Mucosa of rectum (tissue), 2 donors: ENCODE results near the gene TBC1D1.
A peak's percentile ranks its signal among the peaks of the same experiment; 100 is the strongest.

Experiments used
- H3K27ac ChIP-seq, 2 donors: one replicate each; pipeline ENCODE4 v1.7.0; 2013; ENCODE audit warnings: inconsistent platforms in 2 of 2, low read depth in 2 of 2, low read length in 2 of 2
- H3K27me3 ChIP-seq, 2 donors: one replicate each; pipeline ENCODE4 v1.7.0; 2013; ENCODE audit warnings: low read length in 2 of 2; ENCODE audit not compliant: control insufficient read depth in 2 of 2, insufficient read depth in 2 of 2
- H3K36me3 ChIP-seq, 2 donors: one replicate each; pipeline ENCODE4 v1.7.0; 2013; ENCODE audit warnings: low read length in 2 of 2; ENCODE audit not compliant: control insufficient read depth in 2 of 2, insufficient read depth in 2 of 2
- H3K4me1 ChIP-seq, 2 donors: one replicate each; pipeline ENCODE4 v1.7.0; 2013; ENCODE audit warnings: low read length in 2 of 2, mild to moderate bottlenecking in 1 of 2; ENCODE audit not compliant: control insufficient read depth in 2 of 2, insufficient read depth in 2 of 2
- H3K4me3 ChIP-seq, 2 donors: one replicate each; pipeline ENCODE4 v1.7.0; 2013; ENCODE audit warnings: low read length in 2 of 2
- H3K9ac ChIP-seq, 2 donors: one replicate each; pipeline ENCODE4 v1.7.0; 2013; ENCODE audit warnings: low read length in 2 of 2, low read depth in 1 of 2, mild to moderate bottlenecking in 1 of 2
- H3K9me3 ChIP-seq, 2 donors: one replicate each; pipeline ENCODE4 v1.7.0; 2013; ENCODE audit warnings: low read length in 2 of 2; ENCODE audit not compliant: control insufficient read depth in 2 of 2
- donor health status: healthy.
- donor health status: Normal muscosa, but diverticular disease.

TBC1D1 gene

DNA sequence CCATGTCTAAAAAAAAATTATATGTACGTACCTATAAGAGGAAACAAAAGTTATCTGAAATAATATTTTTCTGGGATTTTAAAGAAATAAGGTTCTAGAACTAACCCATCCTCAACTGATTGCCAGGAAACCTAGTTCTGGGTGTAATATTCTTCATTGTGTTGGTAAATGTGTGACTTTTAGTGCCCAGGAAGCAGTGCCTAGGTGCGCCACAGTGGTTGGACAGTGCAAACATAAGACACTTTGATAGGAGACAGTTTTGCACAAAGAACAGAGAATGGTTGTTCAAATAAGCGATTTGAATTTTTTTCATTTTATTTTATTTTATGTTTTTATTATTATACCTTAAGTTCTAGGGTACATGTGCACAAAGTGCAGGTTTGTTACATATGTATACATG is 47.3 kb downstream of the TBC1D1 start:
- no peaks in the 10 kb centered on the region for H3K9me3 ChIP-seq
- no peak overlapping the region for H3K27ac ChIP-seq
- H3K36me3 ChIP-seq, result no peaks in the 10 kb centered on the region
- no peak overlapping the region for H3K4me3 ChIP-seq
- H3K27me3 ChIP-seq, result no peaks in the 10 kb centered on the region
- no peak overlapping the region for H3K9ac ChIP-seq
- H3K4me1 ChIP-seq, result no peaks in the 10 kb centered on the region

DNA sequence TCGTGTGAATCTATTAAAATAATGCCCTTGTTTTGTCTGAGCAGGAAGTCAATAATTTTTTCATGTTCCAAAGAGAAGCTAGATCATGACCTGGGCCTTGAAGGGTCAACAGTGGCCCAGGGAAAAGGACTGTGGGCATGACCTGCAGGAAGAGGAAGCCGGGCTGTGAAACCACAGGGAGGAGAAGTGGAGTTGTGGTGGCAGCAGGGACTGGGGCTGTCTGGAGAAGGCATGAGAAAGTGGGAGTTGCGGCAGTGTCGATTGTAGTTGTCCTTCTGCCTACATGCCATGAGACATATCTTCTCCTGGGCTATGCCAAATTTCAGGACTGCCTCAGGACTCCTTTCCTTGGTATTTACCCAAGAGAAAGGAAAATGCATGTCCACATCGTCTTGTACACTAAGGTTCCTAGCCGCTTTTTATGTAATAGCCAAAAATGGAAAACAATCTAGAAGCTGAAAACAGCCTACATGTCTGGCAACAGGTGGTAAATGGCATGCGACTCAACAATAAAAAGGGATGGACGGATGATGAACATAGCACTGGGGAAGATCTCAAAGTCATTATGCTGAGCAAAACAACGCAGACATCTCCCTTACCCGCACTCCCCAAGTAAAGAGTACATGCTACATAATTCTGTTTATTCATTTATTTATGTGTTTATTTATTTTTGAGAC is 55.8 kb downstream of the TBC1D1 start:
- no peaks in the 10 kb centered on the region for H3K36me3 ChIP-seq
- no peak overlapping the region for H3K27ac ChIP-seq
- no peaks in the 10 kb centered on the region for H3K27me3 ChIP-seq
- H3K4me3 ChIP-seq, result no peak overlapping the region
- no peak overlapping the region for H3K9ac ChIP-seq
- H3K4me1 ChIP-seq, result peaks cover 4 to 5% of the 10 kb centered on the region in 2 donors
- H3K9me3 ChIP-seq, result no peaks in the 10 kb centered on the region

DNA sequence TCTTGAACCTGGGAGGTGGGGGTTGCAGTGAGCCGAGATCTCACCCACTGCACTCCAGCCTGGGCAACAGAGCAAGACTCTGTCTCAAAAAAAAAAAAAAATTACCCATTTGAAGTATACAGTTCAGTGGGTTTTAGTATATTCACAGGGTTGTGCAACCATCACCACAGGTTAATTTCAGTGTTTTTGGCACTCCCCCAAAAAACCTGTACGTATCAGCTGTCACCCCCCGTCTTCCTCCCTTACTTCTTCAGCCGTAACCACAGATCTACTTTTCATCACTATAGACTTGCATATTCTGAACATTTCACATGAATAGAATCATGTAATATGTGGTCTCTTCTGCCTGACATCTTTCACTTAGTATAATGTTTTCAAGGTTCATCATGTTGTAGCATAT is 57.7 kb downstream of the TBC1D1 start:
- Histone ChIP-seq H3K4me1 (peaks cover 5 to 8% of the 10 kb centered on the region in 2 donors), H3K27ac (no peak overlapping the region), H3K27me3 (no peaks in the 10 kb centered on the region), H3K9ac (no peak overlapping the region), H3K4me3 (no peak overlapping the region), H3K36me3 (no peaks in the 10 kb centered on the region), H3K9me3 (no peaks in the 10 kb centered on the region)

DNA sequence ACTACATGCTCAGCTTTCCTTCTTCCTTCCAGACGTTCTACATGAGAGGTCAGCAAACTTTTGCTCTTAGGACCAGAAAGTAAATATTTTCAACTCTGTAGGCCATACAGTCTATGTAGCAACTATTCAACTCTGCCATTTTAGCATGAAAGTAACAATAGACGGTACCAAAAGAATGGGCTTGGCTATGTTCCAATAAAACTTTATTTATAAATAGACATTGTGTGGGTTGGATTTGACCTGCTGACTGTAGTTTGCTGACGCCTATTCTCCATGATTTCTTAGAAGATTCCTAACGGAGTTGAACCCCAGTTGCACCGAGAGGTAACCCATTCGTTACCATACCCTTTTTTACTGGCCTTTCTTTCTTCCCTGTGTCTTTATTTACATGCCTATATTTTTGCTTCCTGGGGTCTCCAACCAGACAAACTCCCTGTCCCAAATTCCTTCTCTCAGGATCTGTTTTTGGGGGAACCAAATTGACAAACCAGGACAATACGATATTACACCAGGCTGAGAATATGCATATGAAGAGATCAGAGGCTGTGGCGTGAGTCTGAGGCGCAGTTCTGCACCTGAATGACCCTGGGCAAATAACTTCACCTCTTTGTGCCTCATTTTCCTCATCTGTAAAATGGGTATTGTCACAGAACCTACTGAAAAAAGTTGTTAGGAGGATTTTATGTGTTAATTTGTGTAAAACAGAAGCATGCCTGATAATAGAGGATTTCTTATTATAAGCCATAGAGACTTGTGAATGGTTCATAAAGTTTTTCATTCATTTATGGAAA is 58.9 kb downstream of the TBC1D1 start:
- Histone ChIP-seq H3K27ac (no peak overlapping the region), H3K4me1 (peaks cover 5 to 8% of the 10 kb centered on the region in 2 donors), H3K36me3 (no peaks in the 10 kb centered on the region), H3K9ac (no peak overlapping the region), H3K9me3 (no peaks in the 10 kb centered on the region), H3K4me3 (no peak overlapping the region), H3K27me3 (no peaks in the 10 kb centered on the region)

DNA sequence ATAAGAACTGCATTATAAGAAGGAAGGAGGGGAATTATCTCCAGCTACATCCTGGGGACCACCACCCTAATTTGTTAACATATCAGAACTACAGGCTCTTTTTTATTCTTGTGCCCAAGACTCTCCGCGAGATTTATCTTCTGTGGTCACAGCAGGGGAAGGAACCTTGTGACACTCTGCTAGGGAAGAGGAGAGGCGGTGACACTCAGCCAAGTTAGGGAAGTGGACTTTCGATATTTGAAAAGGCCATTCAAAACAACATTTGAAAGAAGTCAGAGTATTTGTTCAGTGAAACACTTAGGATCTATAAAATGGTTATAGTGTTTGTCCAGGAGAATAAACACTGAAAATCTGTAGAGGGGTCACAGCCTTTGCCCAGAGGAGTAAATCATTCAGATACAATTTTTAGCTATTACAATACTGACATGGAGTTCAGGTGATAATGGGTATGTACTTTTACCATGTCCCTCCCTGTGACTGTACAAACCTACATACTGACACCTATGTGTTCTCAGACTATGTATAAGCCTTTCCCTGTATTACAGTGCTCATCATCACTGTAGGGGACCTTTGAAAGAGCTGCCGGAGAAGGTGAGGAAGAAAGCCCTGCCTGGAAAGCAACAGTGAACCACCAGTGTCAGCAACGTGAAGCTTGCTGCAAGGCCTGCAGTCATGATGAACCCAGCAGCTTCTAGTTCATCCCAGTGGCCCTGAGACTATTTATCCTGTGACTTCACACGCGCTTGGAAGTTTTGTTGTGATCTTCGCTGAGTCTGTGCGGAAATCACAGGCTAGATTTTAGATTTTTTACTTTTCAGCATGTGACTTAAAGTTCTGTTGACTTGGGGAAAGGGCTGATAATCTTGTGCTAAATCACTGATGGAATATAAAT is 60.8 kb downstream of the TBC1D1 start:
- no peaks in the 10 kb centered on the region for H3K27me3 ChIP-seq
- peak overlapping the region; percentile 0 to 22 for H3K27ac ChIP-seq
- no peaks in the 10 kb centered on the region for H3K36me3 ChIP-seq
- no peaks in the 10 kb centered on the region for H3K9me3 ChIP-seq
- H3K4me1 ChIP-seq, result peaks cover 5 to 8% of the 10 kb centered on the region in 2 donors
- no peak overlapping the region for H3K9ac ChIP-seq
- no peak overlapping the region for H3K4me3 ChIP-seq

DNA sequence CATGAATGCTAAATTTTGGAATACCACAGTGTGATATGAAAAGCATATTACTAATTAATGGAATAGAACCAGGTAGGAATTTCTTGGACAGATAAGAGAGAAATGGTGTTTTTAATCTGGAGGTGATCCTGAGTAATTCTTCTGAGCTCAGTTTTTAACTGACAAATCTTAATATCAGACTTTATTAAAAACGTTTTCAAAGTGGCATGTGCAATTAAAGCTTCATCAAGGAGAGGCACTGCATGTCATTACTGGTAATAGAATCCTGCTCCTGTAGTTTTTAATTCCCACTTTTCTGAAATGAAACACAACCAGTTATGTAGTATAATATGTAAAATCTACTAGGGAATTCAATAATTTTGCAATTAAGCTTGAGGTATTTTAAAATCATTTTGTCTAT is 62.3 kb downstream of the TBC1D1 start:
- Histone ChIP-seq H3K27me3 (no peaks in the 10 kb centered on the region), H3K9ac (no peak overlapping the region), H3K4me3 (no peak overlapping the region), H3K4me1 (peaks cover 5 to 8% of the 10 kb centered on the region in 2 donors), H3K9me3 (no peaks in the 10 kb centered on the region), H3K36me3 (no peaks in the 10 kb centered on the region), H3K27ac (no peak overlapping the region)

DNA sequence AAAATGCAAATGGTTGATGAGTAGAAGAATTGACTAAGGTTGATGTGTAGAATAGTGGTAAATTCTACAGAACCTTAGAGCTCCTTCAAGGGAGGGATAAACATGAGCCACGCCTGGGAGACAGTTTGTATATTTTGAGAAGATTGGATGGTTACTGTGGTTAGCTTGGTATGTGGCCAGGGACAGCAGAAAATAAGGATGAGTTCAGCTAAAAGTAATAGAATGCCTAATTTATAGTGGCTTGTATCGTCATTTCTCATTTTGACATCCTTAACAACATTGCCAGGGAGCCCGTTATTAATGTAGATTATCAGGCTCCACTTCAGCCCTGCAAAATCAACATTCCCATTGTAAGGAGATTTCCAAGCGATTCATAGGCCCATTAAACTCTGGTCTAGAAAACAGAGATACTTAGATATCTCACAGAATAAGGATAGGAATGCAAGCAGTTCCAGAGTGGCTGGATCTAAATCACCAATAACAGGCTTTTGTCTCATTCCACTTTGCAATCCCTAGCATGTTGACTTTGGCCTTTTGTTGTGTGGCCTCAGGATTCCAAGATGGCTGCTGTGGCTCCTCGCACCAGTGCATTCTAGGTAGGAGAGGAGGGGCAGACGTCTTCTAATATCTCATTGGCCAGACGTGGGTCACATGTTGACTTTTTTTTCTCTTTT is 62.9 kb downstream of the TBC1D1 start:
- H3K27me3 ChIP-seq, result no peaks in the 10 kb centered on the region
- no peak overlapping the region for H3K27ac ChIP-seq
- H3K4me3 ChIP-seq, result no peak overlapping the region
- peaks cover 5 to 8% of the 10 kb centered on the region in 2 donors for H3K4me1 ChIP-seq
- no peaks in the 10 kb centered on the region for H3K36me3 ChIP-seq
- no peak overlapping the region for H3K9ac ChIP-seq
- H3K9me3 ChIP-seq, result no peaks in the 10 kb centered on the region

DNA sequence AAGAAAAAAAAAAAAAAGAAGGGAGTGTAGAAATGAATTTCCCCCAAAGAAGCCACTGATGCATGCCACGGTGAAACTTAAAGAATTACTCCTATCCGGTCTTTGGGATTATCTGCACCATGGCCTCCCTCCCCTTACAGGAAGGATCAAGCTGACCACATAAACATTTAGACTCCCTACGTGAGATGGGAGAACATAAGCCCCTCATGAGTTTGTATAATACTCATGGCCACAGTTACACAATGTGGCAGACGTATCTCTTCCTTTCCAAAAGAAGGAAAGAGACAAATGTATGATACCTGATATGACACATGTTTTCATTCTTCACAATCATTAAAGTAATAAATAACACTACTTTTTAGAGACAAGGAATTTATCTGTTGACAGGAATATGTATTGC is 66.1 kb downstream of the TBC1D1 start:
- no peak overlapping the region for H3K9ac ChIP-seq
- H3K4me3 ChIP-seq, result no peak overlapping the region
- H3K4me1 ChIP-seq, result peaks cover 0 to under 1% of the 10 kb centered on the region in 2 donors
- H3K9me3 ChIP-seq, result no peaks in the 10 kb centered on the region
- no peak overlapping the region for H3K27ac ChIP-seq
- H3K36me3 ChIP-seq, result no peaks in the 10 kb centered on the region
- no peaks in the 10 kb centered on the region for H3K27me3 ChIP-seq

DNA sequence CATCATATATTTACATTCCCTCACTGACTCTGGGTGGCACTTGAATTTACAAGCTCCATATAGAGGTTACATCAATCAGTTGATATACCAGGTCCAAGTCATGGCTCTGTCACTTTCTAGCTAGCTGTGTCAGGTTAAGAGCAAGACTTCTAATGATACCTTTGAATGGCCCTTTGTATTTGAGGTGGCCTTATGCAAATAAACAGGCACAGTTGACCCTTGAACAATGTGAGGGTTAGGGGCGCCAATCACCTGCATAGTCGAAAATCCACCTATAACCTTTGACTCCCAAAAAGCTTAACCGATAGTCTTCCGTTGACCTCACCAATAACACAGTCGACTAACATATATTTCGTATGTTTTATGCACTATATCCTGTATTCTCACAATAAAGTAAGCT is 68.0 kb downstream of the TBC1D1 start:
- no peak overlapping the region for H3K27ac ChIP-seq
- no peaks in the 10 kb centered on the region for H3K27me3 ChIP-seq

More for the DNA sequence above, 68.0 kb downstream of the TBC1D1 start:
- no peaks in the 10 kb centered on the region for H3K9me3 ChIP-seq
- no peaks in the 10 kb centered on the region for H3K36me3 ChIP-seq
- no peak overlapping the region for H3K4me3 ChIP-seq
- no peak overlapping the region for H3K9ac ChIP-seq
- H3K4me1 ChIP-seq, result no peaks in the 10 kb centered on the region
